Mucosa of rectum (tissue), 2 donors: ENCODE data around the gene CD109.

ENCODE experiments used
- H3K27ac ChIP-seq, 2 donors: one replicate each; pipeline ENCODE4 v1.7.0; 2013; ENCODE audit warnings: inconsistent platforms in 2 of 2, low read depth in 2 of 2, low read length in 2 of 2
- H3K27me3 ChIP-seq, 2 donors: one replicate each; pipeline ENCODE4 v1.7.0; 2013; ENCODE audit warnings: low read length in 2 of 2; ENCODE audit not compliant: control insufficient read depth in 2 of 2, insufficient read depth in 2 of 2
- H3K36me3 ChIP-seq, 2 donors: one replicate each; pipeline ENCODE4 v1.7.0; 2013; ENCODE audit warnings: low read length in 2 of 2; ENCODE audit not compliant: control insufficient read depth in 2 of 2, insufficient read depth in 2 of 2
- H3K4me1 ChIP-seq, 2 donors: one replicate each; pipeline ENCODE4 v1.7.0; 2013; ENCODE audit warnings: low read length in 2 of 2, mild to moderate bottlenecking in 1 of 2; ENCODE audit not compliant: control insufficient read depth in 2 of 2, insufficient read depth in 2 of 2
- H3K4me3 ChIP-seq, 2 donors: one replicate each; pipeline ENCODE4 v1.7.0; 2013; ENCODE audit warnings: low read length in 2 of 2
- H3K9ac ChIP-seq, 2 donors: one replicate each; pipeline ENCODE4 v1.7.0; 2013; ENCODE audit warnings: low read length in 2 of 2, low read depth in 1 of 2, mild to moderate bottlenecking in 1 of 2
- H3K9me3 ChIP-seq, 2 donors: one replicate each; pipeline ENCODE4 v1.7.0; 2013; ENCODE audit warnings: low read length in 2 of 2; ENCODE audit not compliant: control insufficient read depth in 2 of 2
- donor health status: healthy.
- donor health status: Normal muscosa, but diverticular disease.

Gene CD109

GRCh38 chr6:73688351-73688750 is 7.7 kb upstream of the CD109 start:
- Histone ChIP-seq H3K27me3 (no peaks in the 10 kb centered on the region), H3K27ac (no peak overlapping the region), H3K4me1 (no peaks in the 10 kb centered on the region), H3K36me3 (no peaks in the 10 kb centered on the region), H3K9me3 (no peaks in the 10 kb centered on the region), H3K9ac (no peak overlapping the region), H3K4me3 (no peak overlapping the region)

- no peaks in the 10 kb centered on the region for H3K4me1 ChIP-seq
- no peak overlapping the region for H3K27ac ChIP-seq
- H3K4me3 ChIP-seq = no peak overlapping the region
- no peak overlapping the region for H3K9ac ChIP-seq
- H3K36me3 ChIP-seq = no peaks in the 10 kb centered on the region
- no peaks in the 10 kb centered on the region for H3K27me3 ChIP-seq
- H3K9me3 ChIP-seq = no peaks in the 10 kb centered on the region
These were observed 5.9 kb upstream of the CD109 start for GRCh38 chr6:73690056-73690455.

GRCh38 chr6:73691512-73691911 is 4.5 kb upstream of the CD109 start:
- Histone ChIP-seq H3K27me3 (peaks cover 0 to 4% of the 10 kb centered on the region in 2 donors), H3K27ac (no peak overlapping the region), H3K4me1 (no peaks in the 10 kb centered on the region), H3K36me3 (no peaks in the 10 kb centered on the region), H3K9me3 (no peaks in the 10 kb centered on the region), H3K4me3 (no peak overlapping the region), H3K9ac (no peak overlapping the region)

- peaks cover 0 to 4% of the 10 kb centered on the region in 2 donors for H3K27me3 ChIP-seq
- H3K27ac ChIP-seq = no peak overlapping the region
- no peak overlapping the region for H3K9ac ChIP-seq
- no peak overlapping the region for H3K4me3 ChIP-seq
- H3K36me3 ChIP-seq = no peaks in the 10 kb centered on the region
- H3K9me3 ChIP-seq = no peaks in the 10 kb centered on the region
- no peaks in the 10 kb centered on the region for H3K4me1 ChIP-seq
These were observed 1.1 kb upstream of the CD109 start for GRCh38 chr6:73694711-73695411.

- Histone ChIP-seq H3K27ac (no peak overlapping the region), H3K4me3 (peak overlapping the region in 1 of 2 donors; percentile 66), H3K36me3 (no peaks in the 10 kb centered on the region), H3K27me3 (peaks cover 0 to 4% of the 10 kb centered on the region in 2 donors), H3K4me1 (no peaks in the 10 kb centered on the region), H3K9ac (no peak overlapping the region), H3K9me3 (no peaks in the 10 kb centered on the region)
These were observed 1.1 kb downstream of the CD109 start for GRCh38 chr6:73696966-73697655.

GRCh38 chr6:73699676-73700459 is 3.9 kb downstream of the CD109 start:
- no peak overlapping the region for H3K27ac ChIP-seq
- peaks cover 0 to 2% of the 10 kb centered on the region in 2 donors for H3K4me1 ChIP-seq
- H3K27me3 ChIP-seq = peaks cover 0 to 4% of the 10 kb centered on the region in 2 donors

GRCh38 chr6:73702444-73702843 is 6.4 kb downstream of the CD109 start:
- no peaks in the 10 kb centered on the region for H3K9me3 ChIP-seq
- no peak overlapping the region for H3K27ac ChIP-seq
- peaks cover 0 to 2% of the 10 kb centered on the region in 2 donors for H3K4me1 ChIP-seq
- no peaks in the 10 kb centered on the region for H3K27me3 ChIP-seq
- no peaks in the 10 kb centered on the region for H3K36me3 ChIP-seq
- H3K9ac ChIP-seq = no peak overlapping the region
- no peak overlapping the region for H3K4me3 ChIP-seq

More at GRCh38 chr6:73699676-73700459, 3.9 kb downstream of the CD109 start:
- Histone ChIP-seq H3K9ac (no peak overlapping the region), H3K4me3 (no peak overlapping the region), H3K36me3 (no peaks in the 10 kb centered on the region), H3K9me3 (no peaks in the 10 kb centered on the region)

GRCh38 chr6:73703466-73703865 is 7.5 kb downstream of the CD109 start:
- Histone ChIP-seq H3K9ac (no peak overlapping the region), H3K27me3 (no peaks in the 10 kb centered on the region), H3K4me3 (no peak overlapping the region), H3K27ac (no peak overlapping the region), H3K9me3 (no peaks in the 10 kb centered on the region), H3K4me1 (peaks cover 0 to 2% of the 10 kb centered on the region in 2 donors), H3K36me3 (no peaks in the 10 kb centered on the region)

- H3K27me3 ChIP-seq = no peaks in the 10 kb centered on the region
- no peaks in the 10 kb centered on the region for H3K9me3 ChIP-seq
- H3K4me3 ChIP-seq = no peak overlapping the region
- H3K4me1 ChIP-seq = peaks cover 0 to 2% of the 10 kb centered on the region in 2 donors
- H3K36me3 ChIP-seq = no peaks in the 10 kb centered on the region
- no peak overlapping the region for H3K27ac ChIP-seq
- H3K9ac ChIP-seq = no peak overlapping the region
These were observed 8.3 kb downstream of the CD109 start for GRCh38 chr6:73704260-73704659.

GRCh38 chr6:73704798-73705197 is 8.8 kb downstream of the CD109 start:
- Histone ChIP-seq H3K9me3 (no peaks in the 10 kb centered on the region), H3K36me3 (no peaks in the 10 kb centered on the region), H3K27me3 (no peaks in the 10 kb centered on the region), H3K9ac (no peak overlapping the region), H3K4me3 (no peak overlapping the region), H3K27ac (no peak overlapping the region), H3K4me1 (peaks cover 0 to 2% of the 10 kb centered on the region in 2 donors)
